ENCODE results near the gene TREM2.

Gene TREM2

DNA sequence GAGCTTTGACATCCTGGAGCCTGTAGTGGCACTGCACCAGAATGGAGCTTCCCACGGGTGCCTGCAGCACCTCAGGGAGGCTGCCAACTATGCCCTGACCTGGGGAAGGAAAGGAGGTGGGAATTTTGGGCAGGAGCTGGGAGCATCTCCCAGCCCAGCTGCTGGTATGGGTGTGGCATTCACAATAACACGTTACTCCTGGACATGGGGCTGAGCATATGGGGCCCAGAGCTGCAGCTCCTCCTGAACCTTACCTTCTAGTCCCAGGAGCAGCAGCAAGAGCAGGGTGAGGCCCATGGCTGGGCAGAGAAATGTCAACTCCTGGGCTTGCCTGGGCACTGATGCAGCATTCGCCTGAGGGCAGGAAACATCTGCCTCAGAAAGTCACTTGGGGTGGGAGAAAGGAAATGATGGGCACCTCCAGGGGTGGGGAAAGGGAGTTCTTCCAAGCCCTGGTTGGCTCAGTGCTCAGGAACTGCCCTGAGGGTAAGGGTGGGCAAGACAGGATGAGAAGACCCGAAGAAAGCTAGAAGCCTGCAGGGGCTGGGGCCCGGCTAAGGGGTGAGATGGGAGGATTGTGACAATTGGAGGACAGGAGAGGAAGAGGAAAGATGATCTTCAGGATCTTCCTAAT, 8.8 kb downstream of the TREM2 start, which contains the start of gene TREML1:
Gene TREML1, minus strand, starts transcription at position 356 of the 634 bp plus-strand sequence. Its CDS starts 59 bp downstream, at position 297.
- no peak for DNase-seq

DNA sequence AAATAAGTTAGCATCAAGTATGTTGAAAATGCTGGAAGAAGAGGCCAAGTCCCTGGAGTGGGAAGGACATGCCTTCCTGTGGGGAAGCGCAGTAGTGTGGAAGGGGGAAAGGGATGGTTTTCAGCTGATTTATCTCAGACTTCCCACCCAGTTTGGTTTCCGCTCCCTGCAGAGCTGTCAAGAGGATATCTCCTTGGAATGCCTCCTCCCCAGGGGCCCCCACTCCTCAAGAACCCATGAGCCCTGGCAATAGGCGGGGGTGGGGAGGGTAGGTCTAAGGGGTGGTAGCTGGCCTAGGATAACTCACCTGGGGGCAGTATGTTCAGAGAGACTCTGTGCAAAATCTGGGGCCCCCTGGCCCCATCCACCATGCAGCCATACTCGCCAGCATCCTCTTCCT, 9.5 kb downstream of the TREM2 start:
- DNase-seq, result no peak

DNA sequence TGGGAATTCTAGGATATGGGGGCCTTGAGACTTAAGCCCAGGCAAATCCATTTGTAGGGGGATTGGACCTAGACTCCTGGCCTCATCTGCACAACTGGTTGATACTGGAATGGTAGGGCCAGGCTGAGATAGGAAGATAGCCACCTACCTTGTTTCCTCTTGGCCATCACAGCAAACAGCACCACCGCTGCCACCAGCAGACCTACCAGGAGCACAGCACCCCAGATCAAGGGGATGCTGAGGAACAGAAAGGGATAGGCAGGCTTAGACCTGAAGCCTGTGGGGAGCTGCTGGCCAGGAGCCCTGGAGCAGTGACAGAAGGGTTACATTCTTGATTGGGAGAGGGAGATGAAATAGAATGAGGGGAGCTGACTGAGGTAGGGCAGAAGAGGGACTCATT, 12.2 kb downstream of the TREM2 start:
- no peak for DNase-seq

DNA sequence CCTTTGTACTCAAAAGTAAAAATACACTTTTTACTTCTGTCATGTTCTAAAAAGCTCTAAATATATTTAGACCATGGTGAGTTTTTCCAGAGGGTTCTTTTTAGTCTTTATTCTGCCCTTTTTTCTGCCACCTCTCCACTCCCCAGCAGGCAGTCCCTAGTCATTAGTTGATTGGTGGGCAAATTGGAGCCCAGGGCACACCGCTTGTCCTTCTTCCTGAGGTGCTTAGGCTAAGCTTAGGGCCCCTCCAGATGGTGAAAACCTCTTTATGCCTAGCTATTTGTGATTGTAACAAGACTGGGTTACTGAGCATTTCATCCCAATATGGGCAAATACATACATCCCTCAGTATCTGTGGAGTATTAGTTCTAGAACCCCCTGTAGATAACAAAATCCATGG, 15.0 kb downstream of the TREM2 start:
- no peak for DNase-seq

DNA sequence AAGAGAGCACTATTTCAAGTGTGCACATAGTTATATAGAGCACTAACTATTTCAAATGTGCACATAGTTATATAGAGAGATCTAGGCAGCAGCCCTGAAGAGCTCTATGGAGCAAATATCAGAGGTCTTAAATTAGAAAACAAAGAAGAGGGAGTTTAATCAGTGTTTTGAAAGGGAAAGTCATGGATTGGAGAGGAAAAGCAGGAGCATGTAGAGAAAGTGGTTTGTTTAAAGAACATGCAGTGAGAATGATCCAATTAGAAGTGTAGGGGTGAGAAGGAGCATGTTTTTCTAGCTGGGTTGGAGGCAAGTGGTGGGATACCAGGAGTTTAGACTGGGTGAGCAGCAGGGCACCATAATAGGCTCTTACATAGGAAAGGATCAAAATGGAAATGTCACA, 26.0 kb downstream of the TREM2 start:
- no peak for DNase-seq

DNA sequence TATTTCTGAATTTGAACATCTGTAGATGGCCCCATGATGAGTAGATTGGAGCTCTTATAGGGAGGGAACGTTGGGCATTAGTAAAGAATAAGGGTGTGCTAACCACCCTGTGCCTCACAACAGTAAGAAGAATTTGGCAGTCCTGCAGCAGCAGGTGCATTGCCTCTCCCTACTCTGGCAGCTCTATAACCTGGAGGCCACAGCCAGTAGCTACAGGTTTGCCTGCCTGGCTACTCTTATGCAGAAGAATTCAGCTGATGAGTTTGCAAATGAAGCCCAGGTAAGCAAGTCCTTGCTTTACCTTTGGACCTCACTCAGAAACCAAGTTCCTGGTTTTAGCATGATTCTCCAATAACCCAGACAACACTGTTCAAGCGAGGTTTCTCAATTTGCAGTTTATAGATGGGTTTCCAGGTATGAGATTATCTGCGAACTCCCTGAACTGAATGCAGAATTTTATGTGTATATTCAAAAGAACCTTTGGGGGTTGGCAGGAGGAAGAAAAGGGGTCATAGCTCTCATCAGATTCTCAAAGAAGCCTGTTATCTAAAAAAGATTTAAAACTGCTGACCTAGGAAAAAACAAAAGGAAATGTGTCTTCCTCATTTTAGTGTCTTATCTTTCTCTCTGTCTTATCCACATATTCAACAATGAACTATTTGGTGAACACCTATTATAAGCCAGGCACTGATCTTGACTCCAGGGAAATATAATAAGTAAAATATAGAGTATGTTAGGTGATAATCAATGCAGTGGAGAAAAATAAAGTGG, 27.7 kb downstream of the TREM2 start:
- DNase-seq, result no peak

DNA sequence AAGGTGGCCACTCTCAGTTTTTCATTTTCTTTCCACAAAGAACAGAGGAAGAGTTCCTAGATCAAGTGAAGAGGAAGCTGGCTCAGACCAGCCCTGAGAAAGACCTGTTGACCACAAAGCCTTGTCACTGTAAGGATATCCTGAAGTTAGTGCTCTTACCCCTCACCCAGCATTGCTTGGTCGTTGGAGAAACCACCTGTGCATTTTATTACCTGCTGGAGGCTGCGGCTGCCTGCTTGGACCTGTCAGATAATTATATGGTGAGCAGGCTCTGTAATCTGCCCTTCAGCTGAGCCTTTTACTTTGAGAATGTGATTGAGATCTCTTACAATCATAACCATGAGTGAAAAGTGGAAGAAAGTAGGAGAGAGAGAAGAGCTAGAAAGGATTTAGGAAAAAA, 30.7 kb downstream of the TREM2 start:
- DNase-seq, result peak; percentile 18

DNA sequence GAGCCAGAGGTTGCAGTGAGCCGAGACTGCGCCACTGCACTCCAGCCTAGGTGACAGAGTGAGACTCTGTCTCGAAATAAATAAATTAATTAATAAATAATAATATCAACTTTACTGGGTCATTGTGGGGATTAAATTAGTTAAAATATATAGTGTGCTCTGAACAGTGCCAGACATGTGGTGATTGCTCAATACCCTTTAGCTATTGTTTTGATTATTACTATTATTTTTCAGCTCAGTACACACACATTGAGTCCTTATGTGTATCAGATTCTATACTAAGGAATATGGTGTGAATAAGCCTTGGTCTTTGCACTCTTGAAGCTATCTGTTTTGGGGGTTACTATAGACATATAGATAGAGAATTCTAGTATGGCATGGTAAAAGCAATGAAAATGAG, 37.6 kb downstream of the TREM2 start:
- no peak for DNase-seq

DNA sequence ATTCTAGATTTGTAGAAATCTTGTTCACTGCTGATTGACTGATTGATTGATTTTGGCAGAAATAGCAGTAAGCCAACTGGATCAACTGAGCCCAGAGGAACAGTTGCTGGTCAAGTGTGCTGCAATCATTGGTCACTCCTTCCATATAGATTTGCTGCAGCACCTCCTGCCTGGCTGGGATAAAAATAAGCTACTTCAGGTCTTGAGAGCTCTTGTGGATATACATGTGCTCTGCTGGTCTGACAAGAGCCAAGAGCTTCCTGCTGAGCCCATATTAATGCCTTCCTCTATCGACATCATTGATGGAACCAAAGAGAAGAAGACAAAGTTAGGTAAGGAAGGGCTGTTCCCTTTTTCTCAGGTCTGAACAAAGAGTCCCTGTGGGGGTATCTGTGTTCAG, 40.0 kb downstream of the TREM2 start:
- peak; percentile 94 for DNase-seq

DNA sequence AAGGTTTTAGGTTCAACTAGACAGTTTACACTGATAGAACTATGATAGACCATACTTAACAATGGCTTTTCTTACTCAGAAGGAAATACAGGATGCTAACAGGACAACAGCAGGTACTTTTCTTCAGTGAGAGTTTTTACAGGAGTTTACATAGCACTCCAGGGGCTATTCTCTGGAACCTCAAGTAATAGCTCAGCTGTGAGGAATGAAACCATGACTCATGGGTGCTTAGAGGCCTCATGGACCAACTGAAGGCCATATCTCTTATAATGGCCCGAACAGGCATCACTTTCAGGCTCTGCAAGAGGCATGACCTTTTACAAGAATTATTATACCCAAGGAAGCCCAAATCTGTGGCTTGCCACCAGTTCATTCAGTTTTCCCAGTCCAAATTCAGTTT, 40.5 kb downstream of the TREM2 start:
- DNase-seq, result peak; percentile 75

DNA sequence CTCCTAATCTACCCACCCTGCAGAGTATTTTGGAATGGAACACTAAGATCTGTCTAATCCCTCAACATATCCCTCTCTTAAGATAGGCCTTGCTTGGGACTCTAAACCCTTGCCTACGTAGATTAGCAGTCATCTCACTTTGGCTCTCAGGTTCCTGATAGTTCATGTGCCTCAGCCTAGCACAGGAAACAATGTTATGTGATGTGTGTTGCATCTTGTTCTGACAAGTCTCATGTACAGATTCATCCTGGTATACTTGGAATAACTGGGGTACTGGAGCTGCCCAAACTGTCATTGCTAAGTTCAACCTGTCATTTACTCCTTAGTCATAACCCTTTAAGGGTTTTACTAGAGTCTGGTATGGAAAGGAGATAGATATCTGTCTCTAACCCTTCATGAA, 42.9 kb downstream of the TREM2 start:
- DNase-seq, result no peak

DNA sequence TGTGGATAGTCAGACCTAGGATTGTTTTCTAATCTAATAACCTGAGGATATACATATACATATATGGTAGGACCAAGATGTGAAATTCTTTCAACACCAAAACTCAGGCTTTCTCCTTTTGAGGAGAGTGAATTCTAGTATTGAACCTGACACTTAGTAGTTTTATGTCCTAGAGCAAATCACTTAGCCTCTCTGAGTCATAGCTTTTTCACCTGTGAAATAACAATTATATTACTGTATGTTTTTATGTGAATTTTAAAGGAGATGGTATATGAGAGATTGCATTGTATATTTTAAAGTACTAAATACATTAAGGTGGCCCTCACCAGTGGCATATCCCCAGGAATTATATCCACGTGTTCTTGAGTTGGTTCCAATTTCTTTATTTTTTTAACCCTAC, 43.4 kb downstream of the TREM2 start:
- DNase-seq, result no peak

DNA sequence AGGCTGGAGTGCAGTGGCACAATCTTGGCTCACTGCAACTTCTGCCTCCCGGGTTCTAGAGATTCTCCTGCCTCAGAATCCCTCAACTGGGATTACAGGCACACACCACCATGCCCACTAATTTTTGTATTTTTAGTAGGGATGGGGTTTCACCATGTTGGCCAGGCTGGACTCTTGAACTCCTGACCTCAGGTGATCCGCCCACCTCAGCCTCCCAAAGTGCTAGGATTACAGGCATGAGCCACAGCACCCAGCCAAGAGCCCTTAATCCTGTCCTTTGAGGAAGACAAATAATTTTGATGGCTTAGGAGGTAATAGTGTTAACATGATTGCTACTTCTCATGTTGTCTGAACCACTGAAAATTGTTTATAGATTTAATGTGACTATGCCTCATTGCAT, 47.9 kb downstream of the TREM2 start:
- peak; percentile 56 for DNase-seq

DNA sequence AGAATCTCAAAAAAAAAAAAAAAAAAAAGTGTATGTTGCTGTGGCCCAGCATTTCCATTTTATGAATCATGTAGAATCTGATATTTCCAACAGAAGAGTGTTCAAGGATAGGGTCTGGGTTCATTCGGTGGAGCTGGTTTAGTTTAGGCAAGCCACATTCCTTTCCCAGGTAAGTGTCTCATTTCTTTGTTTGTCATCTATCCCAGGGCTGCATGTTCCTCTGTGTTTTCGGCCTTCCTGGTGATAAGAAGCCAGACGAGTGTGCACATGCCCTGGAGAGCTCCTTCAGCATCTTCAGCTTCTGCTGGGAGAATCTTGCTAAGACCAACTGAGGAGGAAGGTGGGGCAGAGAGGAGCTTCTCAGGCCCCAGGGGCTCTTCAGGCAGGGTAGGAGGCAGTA, 51.9 kb downstream of the TREM2 start:
- DNase-seq, result no peak

Measured in NCI-H510A treated with DMSO at 0.1 percent for 48 hours (cell line).